ENCODE data around the gene PUM2. TPM values are rescaled to one million over a fixed set of nuclear protein-coding genes. Genes with fewer than 3 reads are reported as not detected.

PUM2 gene
- total RNA-seq, 1 donor from 2014 or later: 55.0 TPM

DNA sequence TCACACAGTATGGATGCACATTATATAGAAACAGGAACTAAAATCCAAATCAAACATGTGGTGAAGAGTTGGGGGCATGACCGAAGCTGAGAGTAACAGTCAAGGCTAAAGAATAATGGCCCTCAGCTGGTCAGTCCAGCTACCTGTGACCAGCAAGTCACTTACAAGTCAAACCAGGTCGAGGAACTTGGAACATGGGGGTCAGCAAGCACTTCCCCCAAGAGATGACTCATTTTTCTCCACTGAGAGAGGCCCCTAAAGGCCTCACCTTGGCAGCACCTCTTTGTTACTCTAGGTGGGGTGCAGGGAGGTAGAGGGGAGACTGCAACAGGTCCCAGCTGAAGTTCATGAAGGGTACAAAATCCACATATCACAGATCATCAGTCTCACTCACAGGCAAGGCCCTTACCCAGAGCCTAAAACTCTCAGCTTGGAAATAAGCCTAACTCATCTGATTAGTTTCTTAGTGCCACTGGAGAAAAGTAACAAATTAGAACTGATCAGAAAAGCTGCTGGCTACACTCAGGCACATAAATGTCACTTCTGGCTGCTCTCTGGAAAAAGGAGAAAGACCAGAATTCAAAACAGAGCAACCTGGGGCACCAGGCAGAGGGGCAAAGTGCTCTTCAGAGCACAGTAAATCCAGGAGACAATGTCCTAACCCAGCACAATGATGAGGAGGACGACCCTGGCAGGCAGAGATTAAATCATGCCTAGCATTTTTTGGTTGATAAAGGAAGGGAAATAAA, 129.7 kb downstream of the PUM2 start:
- no peak for DNase-seq (ENCODE audit: extremely low read depth, low read depth, low spot score)

DNA sequence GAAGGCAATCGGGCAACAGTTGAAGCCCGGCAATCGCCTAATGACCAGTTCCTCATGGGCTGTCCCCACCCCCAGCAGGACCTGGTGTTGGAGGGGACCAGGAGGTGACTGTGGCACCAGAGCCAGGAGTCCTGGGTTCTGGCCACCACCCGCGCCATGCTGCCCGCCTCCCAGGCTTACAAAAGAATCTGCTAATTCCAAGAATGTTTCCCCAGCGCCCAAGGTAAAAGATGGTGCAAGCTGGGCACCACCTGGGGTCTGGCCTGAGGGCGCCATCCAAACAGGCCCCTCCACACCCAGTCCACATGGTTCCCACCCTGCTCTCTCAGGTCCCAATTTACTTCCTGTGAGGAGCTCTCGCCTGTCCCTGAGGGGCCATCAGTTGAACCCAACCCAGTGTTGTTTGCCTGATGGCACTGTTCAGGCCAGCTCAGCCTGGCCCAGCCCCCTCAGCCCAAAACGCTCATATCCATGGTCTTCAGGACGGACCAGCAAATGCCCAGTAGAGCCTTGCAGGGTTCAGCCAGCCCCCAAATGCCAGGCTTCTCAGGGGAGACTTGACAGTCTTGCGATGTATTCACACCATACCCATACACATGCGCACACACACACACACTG, 130.8 kb downstream of the PUM2 start:
- DNase-seq (ENCODE audit: extremely low read depth, low read depth, low spot score): no peak

DNA sequence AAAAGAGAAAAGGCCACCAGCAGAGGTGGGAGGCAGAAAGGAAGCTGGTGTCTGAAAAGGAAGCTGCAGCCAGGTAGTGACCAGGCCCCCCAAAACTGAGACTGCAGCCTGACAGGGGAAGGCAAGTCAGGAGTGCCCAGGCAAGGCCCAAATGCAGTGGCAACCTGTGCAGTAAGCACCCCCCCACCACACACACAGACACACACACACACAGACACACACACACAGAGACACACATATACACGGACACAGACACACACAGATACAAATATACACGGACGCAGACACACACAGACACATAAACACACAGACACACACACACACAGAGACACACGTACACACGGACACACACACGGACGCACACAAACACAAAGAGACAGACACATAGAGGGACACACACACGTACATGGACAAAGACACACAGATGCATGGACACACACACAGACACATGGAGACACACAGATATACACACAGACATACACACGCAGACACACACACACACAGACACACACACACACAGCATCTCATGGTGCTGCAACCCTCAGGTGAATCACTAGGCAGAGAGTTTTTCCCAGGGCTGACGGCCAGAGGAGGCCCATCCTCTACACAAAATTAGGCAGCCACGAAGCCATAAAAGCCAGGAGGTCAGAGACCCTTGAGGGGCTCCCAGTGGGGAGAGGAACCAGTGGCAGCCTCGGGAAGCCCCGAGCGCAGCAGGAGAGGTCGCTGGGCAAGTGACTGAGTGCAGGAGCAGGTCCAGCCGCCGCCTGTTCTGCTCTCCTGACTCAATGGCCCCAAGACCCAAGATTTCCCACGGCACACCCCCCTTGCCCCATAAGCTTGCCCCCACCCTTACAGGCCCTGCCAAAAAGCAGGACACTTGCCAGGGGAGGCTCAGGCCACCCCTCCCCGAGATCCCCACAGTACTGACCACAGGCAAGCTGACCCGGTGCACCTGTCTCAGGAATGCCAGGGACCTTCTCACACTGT, 132.0 kb downstream of the PUM2 start:
- DNase-seq (ENCODE audit: extremely low read depth, low read depth, low spot score): no peak

DNA sequence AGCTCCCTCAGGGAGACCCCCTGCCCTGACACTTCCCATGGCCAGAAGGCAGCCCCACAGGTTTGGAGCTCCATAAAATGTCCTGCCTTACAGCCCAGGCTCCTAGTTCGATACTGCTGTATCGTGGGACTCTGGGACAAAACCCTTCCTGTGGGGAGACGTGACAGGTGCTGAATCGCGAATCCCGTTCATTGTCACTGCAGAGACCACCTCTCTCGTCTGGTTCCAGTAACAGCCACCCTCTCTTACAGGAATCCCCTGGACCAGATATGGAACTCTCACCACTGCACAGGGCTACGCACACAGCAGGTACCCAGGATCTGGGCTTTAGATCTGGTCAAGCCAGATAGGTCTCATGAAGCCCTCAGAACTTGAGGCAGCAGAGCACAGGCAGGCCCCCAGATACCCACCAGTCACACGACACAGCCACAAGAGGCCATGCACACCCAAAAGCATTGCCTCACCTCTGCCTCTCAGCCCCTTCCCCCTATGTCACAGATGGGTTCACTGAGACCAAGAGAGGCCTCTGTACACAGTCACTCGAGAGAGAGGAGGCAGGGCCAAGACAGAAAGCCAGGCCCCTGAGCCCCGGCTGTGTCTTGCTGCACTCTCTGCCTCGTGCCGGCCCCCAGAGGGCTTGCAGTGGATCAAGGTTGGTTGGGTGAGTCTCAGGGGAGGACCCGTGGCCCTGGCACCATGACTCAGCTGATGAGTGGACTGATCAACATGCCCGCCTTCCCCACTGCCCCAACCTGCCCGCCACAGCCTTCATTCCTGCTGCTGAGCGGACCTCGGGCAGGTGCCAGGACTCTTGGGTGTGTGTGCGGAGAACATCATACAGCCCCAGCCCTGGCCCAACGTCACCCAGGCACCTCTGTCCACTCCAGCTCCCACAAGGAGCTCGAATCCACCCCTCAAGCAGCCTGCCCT, 133.3 kb downstream of the PUM2 start:
- DNase-seq (ENCODE audit: extremely low read depth, low read depth, low spot score): no peak

DNA sequence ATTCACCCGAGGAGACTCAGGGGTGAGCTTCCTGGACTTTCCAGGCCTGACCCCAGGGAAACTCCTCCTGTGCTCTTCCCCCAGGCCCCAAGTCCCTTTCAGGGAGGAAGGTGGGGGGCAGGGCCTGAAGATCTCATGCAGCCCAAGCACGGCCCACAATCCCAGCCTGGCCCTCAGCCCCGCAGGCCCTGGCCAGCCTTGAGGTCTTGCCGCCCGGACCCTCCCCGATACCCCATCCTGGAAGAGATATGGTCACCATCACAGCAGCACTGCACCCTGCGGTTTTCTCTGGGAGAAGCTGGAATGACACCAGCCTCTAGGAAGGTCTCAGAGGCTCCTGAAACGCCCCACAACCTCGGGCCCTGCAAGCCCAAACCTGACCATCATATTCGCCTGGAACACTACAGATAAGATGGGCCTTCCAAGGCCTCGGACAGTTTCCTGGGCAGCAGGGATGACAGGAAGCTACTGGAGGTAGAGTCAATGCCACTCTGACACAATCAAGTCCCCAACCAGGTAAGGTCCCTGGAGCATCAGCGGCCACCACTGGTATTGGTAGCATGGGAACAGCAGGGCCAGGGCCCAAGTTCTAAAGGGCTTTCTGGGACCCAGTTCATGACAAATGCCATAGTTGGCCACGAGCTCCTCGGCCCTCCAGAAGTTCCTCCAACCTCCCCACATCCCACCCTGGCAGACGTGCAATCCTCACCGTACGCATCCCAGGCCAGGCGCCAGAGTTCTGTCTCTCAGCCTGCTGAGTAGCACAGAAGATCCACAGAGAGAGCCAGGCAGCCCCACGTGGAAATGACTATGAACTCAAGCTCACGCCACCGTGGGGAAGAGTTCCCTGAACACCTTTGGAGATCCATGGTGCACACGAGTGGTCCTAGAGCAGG, 134.3 kb downstream of the PUM2 start:
- no peak for DNase-seq (ENCODE audit: extremely low read depth, low read depth, low spot score)

DNA sequence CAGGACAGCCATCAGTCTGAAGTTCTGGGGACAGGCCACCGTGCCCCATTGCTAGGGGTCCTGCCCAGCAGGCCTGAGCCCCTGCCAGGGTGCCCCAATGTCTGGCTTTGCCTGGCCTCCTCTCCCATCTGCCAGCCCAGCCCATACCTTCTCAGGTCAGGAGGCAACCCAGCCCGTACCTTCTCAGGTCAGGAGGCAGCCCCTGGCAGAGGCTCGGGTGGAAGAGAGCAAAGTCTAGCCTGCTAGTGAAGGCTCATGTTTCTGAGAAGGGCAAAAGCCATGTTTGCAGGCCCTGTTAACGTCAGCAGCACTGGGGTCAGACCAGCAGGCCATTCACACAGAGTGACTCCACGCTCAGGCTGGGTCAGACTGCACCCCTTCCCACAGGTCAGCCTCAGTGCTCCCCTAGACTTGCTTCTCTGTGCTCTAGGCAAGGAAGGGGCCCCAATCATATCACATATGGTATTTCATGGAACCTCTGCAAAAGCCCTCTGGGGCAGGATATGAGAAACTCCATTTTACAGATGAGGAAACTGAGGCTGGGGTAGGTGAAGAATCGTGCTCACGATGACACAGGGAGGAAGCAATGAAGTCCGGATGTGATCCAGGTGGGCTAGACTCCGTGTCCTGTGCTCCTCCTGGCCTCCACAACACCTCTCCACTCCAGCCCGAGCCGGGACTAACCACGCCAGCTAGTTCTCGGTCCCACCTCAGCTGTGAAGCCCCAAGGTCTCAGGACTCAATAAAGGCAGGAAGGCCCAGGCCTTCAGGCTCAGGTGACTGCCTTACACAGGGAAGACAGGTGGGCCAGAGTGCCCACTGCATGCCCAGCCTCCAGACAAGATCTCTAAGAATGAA, 135.2 kb downstream of the PUM2 start:
- no peak for DNase-seq (ENCODE audit: extremely low read depth, low read depth, low spot score)

DNA sequence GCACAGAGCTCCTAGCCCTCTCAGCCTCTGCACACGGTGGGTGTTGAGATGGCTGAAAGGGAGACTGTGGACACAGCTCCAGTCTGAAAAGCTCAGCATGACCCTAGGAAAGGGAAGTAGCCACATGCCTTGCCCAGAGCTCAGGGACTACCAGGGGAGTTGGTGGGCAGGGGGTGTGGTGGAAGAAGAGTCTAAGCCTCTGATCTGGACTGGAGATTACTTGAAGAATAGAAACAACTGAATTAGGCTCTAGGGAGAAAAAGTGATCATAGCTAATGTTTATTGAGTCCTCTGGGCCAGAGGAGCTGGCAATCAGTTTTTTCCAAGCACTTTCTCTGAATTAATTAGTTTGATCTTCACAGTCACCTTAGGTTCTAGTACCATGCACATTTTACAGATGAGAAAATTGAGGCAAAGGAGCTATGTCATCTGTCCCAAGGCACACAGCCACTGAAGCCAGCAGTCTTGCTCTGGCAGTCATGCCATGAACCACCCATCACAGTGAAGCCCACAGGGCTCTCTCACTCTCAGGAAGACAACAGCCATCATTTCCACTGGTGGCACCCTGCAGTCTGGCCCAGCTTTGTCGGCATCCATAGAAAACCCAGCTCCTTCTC, 136.0 kb downstream of the PUM2 start:
- no peak for DNase-seq (ENCODE audit: extremely low read depth, low read depth, low spot score)

DNA sequence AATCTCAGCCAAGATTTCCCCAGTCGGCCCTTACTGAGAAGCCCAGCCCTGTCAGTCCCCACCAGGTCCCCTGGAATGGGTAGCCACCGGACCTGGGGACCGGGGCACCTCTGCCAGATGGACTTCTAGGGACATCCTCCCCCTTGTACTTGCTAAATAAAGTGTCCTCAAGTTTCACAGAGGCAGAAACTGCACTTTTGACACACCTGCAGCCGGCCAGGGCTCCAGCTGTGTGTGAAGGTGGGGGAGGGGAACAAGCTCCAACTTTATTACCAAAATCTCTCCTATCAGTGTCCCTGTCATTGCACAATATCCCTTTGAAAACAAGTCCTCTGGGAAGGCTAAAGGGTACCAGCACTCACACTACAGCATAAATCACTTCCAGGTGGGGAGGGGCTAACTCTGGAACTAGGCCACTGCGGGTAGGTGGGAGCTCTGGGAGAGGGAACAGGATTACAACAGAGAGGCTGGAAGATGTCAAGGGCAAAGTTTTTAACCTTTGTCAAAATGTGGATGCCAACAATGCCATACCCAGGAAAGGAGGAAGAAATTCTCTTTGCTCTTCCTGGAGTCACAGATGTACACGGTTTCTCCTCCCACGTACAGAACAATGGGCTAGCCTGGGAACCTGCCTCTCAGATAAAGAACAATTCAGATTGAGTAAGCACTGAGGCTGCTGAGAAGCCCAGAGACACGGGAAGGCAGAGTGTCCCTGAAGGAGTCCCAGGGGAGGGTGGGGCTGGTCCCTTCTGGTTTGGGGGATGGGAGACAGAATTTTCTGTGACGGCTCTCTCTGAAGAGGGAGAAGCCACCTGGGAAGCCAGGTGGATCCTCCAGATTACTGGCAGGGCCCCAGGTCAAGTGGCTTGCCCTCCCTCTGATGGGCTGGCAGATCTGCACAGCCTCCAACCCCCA, 136.7 kb downstream of the PUM2 start:
- no peak for DNase-seq (ENCODE audit: extremely low read depth, low read depth, low spot score)

DNA sequence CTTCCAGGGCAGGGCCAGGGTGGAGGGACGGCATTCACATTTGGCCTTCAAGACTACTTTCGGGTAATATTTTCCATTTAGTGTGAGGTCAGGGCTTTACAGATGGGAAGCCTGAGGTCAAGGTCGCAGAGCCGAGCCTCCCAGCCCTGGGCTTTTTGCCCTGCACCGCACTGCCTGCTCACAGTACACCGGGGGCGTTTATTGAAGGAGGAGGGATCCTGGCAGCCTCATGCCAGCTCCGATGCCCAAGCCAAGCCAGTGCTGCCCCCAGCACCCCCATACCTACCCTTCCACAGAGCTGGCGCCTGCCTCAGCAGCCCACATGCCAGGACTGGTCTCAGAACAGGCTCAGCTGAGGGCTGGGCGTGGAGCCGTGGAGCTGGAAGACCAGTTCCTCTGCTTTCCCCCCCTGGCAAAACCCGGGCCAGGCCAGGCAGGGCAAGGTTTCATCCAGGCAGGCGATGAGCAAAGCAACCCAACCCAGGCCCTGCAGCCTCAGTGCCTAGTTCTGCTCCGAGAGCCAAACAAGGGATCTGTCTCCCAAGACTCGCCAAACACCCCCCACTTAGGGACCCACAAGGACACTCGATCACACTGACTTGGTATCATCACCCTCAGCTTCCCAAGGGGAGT, 137.7 kb downstream of the PUM2 start:
- no peak for DNase-seq (ENCODE audit: extremely low read depth, low read depth, low spot score)

DNA sequence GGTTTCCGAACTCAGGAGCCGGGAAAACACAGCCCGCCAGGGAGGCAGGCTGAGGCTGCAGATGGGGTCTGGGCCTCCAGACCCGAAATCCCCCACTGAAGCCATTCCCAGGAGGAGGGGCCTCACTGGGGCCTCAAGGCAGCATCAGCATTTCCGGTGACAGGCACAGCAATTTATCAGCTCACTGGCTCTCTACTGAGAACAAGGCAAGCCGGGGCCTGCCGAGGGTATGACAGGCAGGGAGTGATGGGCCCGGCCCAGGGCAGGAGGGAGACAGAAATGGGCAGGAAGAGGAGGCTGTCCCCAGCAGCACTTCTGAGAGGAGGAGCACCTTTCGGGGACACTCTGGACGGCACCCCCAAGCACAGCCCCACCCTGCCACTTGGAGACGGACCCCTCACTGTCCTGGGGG, 138.2 kb downstream of the PUM2 start:
- no peak for DNase-seq (ENCODE audit: extremely low read depth, low read depth, low spot score)

DNA sequence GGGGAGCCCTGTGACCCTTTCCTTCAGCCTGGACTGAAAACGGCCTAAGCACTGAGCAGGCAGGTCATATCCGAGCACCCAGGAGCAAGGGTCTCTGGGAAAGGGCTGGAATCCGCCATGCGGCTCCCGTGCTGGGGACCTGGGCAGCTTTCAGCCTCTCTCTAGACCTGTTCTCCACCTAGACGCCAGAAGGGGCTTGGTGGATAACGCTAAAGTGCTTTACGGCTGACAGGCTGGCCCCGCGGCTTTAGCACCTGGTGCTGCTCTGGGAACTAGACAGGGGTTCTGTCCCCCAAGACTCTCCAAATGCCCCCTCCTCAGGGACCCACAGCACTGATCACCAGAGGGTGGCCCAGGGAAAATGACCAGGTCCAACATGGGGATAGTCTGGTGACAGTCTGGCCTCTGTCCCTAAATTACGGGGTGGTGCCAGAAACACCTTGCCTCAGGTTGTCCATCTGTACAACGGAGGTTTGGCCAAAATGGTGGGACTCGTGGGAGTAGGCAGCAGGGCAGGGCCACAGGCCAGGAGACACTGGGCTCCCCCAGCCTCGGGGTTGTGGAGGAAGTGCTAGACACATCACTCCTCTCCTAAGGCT, 138.7 kb downstream of the PUM2 start:
- no peak for DNase-seq (ENCODE audit: extremely low read depth, low read depth, low spot score)

DNA sequence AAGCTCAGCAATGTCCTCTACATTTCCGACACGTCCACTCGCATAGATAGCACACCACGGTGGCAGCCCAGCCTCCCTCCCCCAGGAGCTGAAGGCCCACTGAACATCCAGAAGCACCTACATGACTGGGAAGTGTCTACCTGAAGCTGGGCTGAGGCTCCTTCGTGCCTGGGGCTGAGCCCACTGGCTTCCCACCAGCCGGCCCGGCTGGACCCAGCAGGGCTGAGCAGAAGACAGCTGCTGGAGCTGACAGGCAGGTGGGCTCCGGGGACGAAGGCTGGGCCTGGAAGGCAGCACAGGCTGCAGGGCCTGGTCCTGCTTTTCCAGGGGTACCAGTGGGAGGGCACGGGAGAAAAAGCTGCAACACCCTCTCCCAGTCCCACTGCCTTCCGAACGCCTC, 139.2 kb downstream of the PUM2 start:
- no peak for DNase-seq (ENCODE audit: extremely low read depth, low read depth, low spot score)

DNA sequence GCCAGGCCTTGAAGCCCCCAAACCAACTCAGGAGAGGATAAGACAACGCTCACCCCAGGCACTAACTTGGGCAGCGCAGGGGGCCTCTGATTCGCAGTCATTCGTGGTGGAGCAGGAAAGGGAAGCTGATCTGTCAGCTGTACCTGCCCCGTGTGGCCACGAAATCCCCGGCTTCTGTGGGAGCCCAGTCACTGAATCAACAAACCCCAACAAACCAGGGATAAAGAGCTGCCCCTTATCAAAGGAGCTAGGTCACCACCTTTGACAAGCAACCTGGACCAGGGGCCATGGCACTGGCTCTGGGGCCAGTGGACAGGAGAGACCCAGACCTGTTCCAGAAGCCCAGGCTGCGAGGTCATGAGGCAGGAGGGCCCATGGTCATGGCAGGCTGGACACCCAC, 140.2 kb downstream of the PUM2 start:
- no peak for DNase-seq (ENCODE audit: extremely low read depth, low read depth, low spot score)

DNA sequence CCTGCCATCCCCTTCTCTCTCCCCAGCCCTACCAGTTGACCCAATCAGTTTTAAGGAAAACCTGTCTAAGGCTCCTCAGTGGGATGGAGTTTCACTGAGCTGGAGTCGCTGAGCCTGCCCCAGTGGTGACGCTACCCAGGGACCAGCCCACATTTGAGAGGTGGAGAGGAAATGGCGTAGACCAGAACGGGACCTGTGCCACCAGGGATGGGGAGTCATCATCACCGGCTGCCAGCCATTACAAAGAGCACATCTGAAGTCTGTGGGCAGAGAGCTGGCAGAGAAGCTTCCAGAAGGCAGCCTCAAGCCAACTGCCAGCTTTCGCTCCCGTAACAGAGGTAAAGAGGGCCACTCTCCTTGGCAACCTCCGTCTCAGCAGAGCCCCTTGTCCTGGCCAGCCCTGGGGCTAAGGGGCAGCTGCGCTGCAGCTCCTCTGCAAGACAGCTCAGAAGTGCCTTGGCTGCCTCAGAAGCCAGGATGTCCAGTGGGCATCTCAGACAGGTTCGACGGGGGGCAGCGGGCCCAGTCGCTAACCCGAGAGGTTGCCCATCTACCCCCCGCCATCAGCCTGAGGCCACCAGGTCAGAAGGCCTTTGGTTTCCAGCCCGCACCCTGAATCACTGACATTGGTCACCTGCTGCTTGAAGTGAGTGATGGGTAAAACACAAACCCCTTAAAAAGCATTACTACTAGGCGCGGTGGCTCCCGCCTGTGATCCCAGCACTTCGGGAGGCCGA, 141.1 kb downstream of the PUM2 start:
- DNase-seq (ENCODE audit: extremely low read depth, low read depth, low spot score): no peak

DNA sequence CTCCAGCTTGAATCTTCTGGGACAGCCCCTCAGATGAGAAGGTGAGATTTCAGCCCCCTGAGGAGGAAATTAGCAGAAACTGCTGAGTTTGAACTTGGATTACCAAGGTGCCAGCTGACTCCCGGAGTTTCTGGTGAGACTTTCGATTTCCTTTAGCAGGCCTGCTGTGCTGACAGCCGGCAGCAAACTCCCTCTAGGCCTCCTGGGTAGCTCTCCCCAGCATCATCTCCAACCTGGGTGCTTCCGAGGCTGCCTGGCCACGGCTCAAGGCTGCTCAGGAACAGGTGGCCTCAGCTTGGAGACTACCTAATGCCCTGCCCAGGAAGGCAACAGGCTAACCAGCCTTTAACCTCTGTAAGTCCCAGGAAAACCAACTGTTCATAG, 142.2 kb downstream of the PUM2 start:
- no peak for DNase-seq (ENCODE audit: extremely low read depth, low read depth, low spot score)

Measured in glomerular endothelial cell (primary cell).